SH-SY5Y (cell line): Measurements from ENCODE around the gene NCAM1.

Source experiments
- GATA2 ChIP-seq: IDR thresholded peaks from 2 replicates; pipeline ENCODE4 v1.6.1; 2011; ENCODE audit warnings: mild to moderate bottlenecking, low read depth, low read length
- GATA3 ChIP-seq: IDR thresholded peaks from 2 replicates; pipeline ENCODE4 v1.6.1; 2011; ENCODE audit warnings: low read depth, mild to moderate bottlenecking, low read length, moderate library complexity

DNA sequence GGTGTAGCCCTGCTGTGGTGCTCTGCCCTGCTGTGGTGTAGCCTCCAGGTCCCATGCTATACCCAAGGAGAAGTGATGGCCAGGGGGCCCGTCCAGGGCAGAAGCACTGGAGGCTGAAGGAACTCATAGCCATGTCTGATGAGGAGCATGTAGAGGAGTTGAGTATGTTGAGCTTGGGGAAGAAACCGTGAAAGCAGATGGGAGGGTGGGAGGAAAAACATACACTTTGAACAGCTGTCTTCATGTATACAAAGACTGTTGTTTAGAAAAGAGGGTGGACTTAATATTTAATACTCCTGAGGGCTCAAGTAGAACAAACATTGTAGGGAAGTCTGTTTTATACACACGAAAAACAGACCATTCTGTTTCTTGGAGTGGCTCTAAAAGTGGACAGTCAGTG, 326.6 kb downstream of the NCAM1 start:
- TF ChIP-seq GATA2, result no peak
- no peak for TF ChIP-seq GATA3
